Bone marrow (tissue), 2 donors: ENCODE results near the gene GANC.
A peak's percentile ranks its signal among the peaks of the same experiment; 100 is the strongest.

ENCODE experiments used
- DNase-seq, 2 donors: peaks; one replicate each; lab custom pipeline; 2025; lab: John Stamatoyannopoulos, UW

Gene GANC

GRCh38 chr15:42344763-42345162, 71.8 kb downstream of the GANC start:
- DNase-seq = no peak

- no peak for DNase-seq
Measured at GRCh38 chr15:42345504-42345903, 72.5 kb downstream of the GANC start.

- no peak for DNase-seq
Measured at GRCh38 chr15:42348083-42348482, 75.1 kb downstream of the GANC start.

- no peak for DNase-seq
Measured at GRCh38 chr15:42349186-42349585, 76.2 kb downstream of the GANC start.

GRCh38 chr15:42352401-42352800, 79.4 kb downstream of the GANC start:
- no peak for DNase-seq

GRCh38 chr15:42353061-42353460, 80.1 kb downstream of the GANC start:
- DNase-seq = no peak

GRCh38 chr15:42354824-42355223, 81.8 kb downstream of the GANC start:
- no peak for DNase-seq

- DNase-seq = no peak
Measured at GRCh38 chr15:42355291-42355690, 82.3 kb downstream of the GANC start.

- DNase-seq = no peak
Measured at GRCh38 chr15:42356851-42357250, 83.8 kb downstream of the GANC start.

- no peak for DNase-seq
Measured at GRCh38 chr15:42358141-42358540, 85.1 kb downstream of the GANC start.

- DNase-seq = no peak
Measured at GRCh38 chr15:42359249-42359648, 86.2 kb downstream of the GANC start, which contains the start of gene CAPN3. CAPN3 (plus strand) TSS chr15:42359501; CDS start chr15:42359806, 305 bp downstream.

- DNase-seq = no peak
Measured at GRCh38 chr15:42359985-42360384, 87.0 kb downstream of the GANC start.

GRCh38 chr15:42360535-42361112, 87.6 kb downstream of the GANC start:
- DNase-seq = no peak

- no peak for DNase-seq
Measured at GRCh38 chr15:42363487-42363886, 90.5 kb downstream of the GANC start.

GRCh38 chr15:42363942-42364341, 90.9 kb downstream of the GANC start:
- no peak for DNase-seq

GRCh38 chr15:42364529-42364928, 91.5 kb downstream of the GANC start:
- DNase-seq = no peak

GRCh38 chr15:42365921-42366550, 93.0 kb downstream of the GANC start:
- DNase-seq = no peak

GRCh38 chr15:42367041-42367440, 94.0 kb downstream of the GANC start:
- DNase-seq = peak in 1 of 2 donors; percentile 12

- DNase-seq = no peak
Measured at GRCh38 chr15:42368096-42368495, 95.1 kb downstream of the GANC start.

GRCh38 chr15:42371096-42371495, 98.1 kb downstream of the GANC start:
- DNase-seq = peak in 1 of 2 donors; percentile 18

- no peak for DNase-seq
Measured at GRCh38 chr15:42373274-42373673, 100.3 kb downstream of the GANC start.

GRCh38 chr15:42373936-42374335, 100.9 kb downstream of the GANC start:
- DNase-seq = no peak

- DNase-seq = no peak
Measured at GRCh38 chr15:42374810-42375209, 101.8 kb downstream of the GANC start.

- no peak for DNase-seq
Measured at GRCh38 chr15:42375252-42375651, 102.3 kb downstream of the GANC start.
